Neural cell (in vitro differentiated cells): ENCODE measurements around the gene TRPM4.

Experiments used
- CTCF ChIP-seq: fragments of 450-650 bp; IDR thresholded peaks from 2 replicates; pipeline ENCODE4 v1.5.1; 2014; ENCODE audit warnings: antibody characterized with exemption, mild to moderate bottlenecking, moderate library complexity; ENCODE audit not compliant: poor library complexity, severe bottlenecking
- EP300 ChIP-seq: fragments of 450-650 bp; conservative IDR thresholded peaks from 2 replicates; pipeline ENCODE4 v1.6.1; 2014; ENCODE audit warnings: antibody characterized with exemption, mild to moderate bottlenecking, moderate library complexity; ENCODE audit not compliant: poor library complexity, severe bottlenecking

GRCh38 chr19:49150106-49150943 is 7.3 kb upstream of the TRPM4 start:
- TF ChIP-seq CTCF = no peak
- no peak for TF ChIP-seq EP300
